ENCODE data around the gene PPA1.

GRCh38 chr10:70167246-70167645 is 66.0 kb downstream of the PPA1 start:
- TF ChIP-seq EZH2 (IDR thresholded peaks at IDR 0.05; ENCODE audit: borderline replicate concordance, low read depth, low read length, poor library complexity, severe bottlenecking) (no peak), CTCF (conservative IDR thresholded peaks at IDR 0.05; ENCODE audit: low read depth, low read length) (no peak)

All from A673 (cell line).